GM18907 (cell line): Measurements from ENCODE around the gene EXOC6.
"Not testable (repeated sequence)": the region's sequence is repeated elsewhere in the genome, so short reads cannot be mapped to it uniquely, and the experiment has no call there.

Source experiments
- ATAC-seq: cut with Tn5 transposase; IDR thresholded peaks from one replicate; pipeline ENCODE4 v1.9.1; 2021; ENCODE audit warnings: mild to moderate bottlenecking, moderate library complexity; ENCODE audit not compliant: unreplicated experiment

Gene EXOC6

DNA sequence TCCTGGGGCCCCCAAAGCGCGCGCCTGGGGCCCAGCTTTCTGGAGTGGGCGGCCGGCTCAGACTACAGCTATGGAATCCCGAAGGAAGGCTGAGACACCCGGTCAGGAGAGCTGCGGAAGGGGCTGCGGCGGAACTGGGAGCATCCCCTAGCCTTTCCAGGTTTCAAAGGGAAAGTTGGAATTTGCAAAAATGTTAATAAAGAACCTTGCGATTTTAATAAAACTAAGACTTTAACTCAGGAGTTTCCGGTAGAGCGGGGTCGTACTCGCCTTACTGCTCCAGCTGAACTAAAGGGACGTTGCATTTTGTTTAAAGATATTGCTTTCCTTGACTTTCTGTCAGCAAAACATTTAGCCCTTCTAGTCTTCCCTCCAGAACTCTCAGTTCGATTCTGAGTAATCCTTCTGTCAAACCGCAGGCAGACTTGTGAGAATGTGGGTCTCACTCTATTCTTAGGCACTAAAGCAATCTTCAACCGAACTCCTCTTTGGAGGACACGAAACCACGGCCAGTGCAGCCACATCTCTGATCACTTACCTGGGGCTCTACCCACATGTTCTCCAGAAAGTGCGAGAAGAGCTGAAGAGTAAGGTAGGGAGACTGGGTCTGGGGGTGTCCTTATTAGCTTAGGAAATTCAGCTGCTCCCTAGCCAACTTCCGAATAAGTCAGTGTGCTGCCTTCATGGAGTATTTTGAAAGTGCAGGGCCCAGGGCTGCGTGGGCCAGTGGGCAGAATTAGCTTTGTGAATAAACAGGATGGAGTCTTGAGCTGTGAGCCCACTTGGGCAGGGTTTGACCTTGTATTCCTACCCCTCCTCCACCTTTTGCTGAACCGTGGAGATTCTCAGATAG is 227.3 kb downstream of the EXOC6 start:
- ATAC-seq = no peak

- ATAC-seq = no peak
Measured at GRCh38 chr10:93076871-93077270, 228.6 kb downstream of the EXOC6 start.

DNA sequence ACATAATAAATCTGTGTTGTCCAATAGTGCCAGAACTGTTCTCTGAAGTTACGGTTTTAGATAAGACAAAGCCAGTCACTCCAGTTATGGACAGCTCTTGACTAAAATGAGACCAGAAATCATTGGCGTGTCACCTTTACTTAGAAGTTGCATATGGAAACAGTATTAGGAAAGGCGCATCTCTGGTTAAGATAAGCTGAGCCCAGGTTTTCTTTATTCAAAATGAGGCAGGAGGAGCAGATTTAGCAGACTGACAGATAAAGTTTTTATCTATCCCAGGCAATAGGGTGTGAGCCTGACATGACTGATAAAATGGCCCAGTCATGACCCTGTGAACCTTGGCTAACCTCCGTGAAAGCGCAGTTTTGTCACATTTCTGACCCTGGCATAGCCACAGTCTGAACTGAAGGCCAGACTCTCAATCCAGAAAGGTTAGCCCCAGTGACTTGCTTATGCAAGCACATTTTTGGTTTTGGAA is 229.6 kb downstream of the EXOC6 start:
- ATAC-seq = no peak

GRCh38 chr10:93079663-93080349 is 231.5 kb downstream of the EXOC6 start:
- ATAC-seq = no peak

DNA sequence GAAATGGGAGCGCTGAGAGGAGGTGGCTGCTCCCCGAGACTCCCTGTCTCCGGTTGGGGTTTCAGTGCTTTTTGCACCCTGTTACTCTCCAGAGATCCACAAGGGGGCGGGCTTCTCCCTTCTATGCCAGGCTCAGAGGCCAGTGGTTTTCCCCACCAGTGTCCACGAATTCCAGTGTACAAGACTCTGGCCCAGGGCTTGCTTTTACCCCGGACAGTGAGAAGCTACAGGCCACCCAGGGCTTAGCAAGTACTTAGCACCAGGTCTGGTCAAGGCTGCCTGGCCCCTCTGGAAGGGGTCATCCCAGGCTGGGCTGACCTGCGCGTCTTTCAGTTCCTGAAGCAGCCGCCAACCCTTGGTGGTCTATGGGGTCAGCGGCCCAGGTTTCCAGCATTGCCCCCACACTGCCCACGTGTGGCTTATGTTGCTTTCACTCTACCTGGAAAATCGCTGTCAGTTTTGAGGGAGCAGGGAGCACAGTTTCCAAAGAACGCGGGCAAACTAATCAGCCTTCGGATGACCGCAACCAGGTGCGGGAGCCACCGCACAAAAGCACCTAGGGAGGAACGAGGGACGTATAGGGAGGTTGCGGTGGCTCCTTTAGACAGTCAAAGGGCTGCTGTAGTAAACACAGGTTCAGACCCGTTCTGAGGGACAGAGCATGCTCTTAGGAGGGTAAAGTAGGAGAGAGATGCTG is 232.2 kb downstream of the EXOC6 start:
- ATAC-seq = no peak

DNA sequence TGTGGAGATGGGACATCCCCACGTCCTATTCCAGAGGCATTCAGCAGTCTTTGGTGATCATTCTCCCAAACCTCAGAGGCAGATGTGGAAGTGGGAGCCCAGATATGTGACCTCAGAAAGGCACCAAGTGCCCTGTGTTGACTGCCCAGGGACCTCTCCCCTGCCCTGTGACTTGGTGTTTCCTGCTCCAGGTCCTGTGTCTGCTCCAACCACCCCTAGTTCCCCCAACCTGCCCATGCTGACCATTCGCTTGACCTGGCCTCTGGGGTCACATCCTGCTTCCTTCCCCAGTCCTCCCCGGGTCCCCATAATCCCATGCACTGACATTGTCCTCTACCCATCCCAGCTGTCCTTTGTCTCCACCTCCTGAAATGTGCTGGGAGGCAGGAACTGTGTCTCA is 233.0 kb downstream of the EXOC6 start:
- ATAC-seq = no peak

DNA sequence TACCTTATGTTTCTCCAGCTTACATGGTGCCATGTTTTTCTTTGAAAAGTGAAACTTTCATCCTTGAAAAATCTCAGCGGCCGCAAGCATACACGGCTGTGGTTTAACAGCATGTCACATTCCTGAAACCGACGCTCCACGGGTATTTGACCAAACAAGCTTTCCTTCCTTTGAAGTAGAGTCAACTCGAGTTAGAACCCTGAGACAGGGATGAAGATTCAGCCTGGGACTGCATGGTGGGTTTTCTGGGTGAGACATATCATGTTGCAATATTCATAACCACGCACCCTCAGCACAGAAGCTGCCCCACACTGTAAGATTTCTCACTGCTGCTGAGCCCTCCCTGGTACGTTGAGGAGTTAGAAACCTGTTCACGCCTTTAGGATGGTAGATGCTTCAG is 233.5 kb downstream of the EXOC6 start:
- ATAC-seq = no peak

DNA sequence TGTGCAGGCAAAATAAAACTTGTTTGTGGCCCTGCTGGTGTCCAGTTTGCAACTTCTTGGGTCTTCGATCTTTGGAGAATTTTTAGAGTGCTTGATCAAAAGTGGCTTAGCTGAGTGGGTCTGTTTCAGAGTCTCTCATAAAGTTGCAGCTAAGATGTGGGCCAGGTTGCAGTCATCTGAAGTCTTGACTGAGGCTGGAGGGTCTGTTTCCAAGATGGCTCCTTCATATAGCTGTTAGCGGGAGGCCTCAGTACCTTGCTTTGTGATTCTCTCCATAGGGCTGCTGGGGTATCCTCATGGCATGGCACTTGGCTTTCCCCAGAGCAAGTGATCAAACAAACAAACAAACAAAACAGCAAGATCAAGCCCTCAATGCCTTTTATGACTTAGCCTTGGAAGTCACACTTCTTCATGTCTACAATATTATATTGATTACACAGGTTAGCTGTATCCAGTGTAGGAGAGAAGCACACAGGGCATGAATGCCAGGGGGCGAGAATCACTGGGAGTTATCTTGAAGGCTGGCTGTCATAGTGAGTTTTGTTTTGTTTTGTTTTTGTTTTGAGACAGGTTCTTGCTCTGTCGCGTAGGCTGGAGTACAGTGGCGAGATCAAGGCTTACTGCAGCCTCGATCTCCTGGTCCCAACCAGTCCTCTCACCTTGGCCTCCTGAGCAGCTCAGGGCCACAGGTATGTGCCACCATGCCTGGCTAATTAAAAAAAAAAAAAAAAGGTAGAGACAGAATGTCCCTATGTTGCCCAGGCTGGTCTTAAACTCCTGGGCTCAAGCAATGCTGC is 235.6 kb downstream of the EXOC6 start:
- ATAC-seq = no peak

DNA sequence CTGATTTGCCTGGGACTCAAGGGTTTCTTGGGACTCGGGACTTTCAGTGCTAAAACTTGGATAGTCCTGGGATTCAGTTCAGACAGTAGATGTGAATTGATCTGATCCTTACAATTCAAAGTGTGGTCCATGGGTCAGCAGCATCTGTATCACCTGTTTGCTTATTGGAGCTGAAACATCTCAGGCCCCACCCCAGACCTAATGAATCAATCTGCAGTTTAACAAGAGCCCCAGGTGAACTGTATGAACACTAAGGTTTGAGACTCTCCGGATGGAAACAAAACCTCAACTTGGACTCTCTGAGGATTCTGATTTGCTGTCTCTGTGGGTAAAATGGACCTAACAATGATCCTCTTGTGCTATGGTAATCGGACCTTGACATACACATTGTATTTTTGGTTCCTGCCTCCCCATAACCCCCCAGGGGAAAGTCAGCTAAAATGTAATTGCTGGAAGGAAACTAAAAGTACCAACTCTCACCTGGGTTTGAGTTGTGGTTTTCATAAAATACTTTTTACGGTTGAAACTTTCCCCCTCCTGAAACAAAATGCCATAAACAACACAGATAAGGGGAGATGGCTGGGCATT is 237.0 kb downstream of the EXOC6 start:
- ATAC-seq = no peak

DNA sequence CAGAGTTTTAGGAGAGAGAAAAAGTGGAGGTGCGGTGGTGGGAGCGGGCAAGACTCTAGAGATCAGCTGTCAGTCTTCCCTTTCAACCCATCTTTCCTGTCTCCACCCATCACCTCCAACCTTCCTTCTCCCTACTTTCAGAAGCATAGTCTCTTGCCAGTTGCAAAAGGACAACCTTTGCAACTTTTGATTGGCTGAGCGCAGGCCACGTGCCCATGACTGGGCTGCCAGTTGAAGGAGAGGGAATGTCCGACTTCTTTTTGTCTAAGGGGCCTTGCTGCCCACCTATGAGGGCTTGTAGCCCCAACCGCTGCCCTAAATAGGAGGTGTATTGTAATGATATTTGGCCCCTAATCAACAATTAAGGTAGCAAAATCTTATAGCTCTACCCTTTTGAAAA is 238.0 kb downstream of the EXOC6 start:
- ATAC-seq = no peak

DNA sequence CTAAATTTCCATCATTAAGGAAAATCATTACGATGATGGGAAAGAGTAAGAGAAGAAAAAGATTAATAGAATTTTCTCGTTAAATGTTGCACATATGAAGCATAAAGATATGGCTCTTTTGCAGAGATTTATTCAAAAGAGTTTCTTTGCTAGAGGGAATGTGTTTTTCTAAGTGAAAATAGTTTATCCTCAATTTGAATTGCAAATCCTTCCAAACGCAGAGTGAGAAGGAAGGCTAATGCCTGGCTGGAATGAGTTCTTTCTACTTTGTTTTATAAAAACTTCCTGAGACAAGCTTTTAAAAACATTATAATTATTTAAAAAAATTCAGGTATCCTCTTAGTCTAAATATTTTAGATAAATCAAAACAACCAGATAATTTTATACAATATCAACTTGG is 239.5 kb downstream of the EXOC6 start:
- ATAC-seq = no peak

DNA sequence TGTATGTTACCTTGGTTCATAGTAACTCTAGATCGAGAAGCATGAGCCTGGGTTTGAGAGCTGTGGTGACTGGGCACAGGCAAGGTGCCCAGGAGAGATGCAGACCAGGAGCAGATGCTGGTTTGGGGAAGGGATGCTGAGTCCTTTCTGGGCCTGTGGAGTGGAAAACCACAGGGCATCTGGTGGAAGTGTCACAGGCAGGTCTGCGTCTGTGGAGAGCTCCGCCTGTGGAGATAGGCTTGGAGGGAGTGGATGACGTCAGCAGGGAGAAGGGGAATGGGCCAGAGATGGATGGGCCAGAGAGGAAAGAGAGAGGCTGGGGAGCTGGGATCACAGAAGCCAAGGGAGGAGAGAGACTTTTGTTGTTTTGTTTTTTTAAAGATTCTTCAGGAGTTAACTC is 240.1 kb downstream of the EXOC6 start:
- ATAC-seq = no peak

DNA sequence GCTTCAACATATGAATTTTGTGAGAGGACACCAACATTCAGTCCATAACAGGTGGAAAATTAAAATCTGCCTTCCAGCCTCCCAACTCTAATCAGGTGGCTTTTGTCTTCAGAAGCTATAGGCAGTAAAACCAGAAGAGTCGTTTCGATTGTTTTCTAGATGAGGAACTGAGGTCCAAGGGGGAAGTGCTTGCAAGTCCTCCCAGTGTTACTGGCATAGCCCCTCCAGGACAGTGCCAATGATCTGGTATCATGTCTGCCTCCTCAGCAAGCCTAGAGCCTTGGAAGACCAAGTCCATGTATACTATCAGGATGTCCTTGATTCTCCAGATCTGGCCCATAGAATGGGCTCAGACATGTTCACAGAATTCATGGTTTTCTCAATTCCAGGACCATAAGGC is 242.3 kb downstream of the EXOC6 start:
- ATAC-seq = no peak

GRCh38 chr10:93091960-93092359 is 243.6 kb downstream of the EXOC6 start:
- ATAC-seq = no peak

GRCh38 chr10:93095225-93095624 is 246.9 kb downstream of the EXOC6 start:
- no peak for ATAC-seq

- no peak for ATAC-seq
Measured at GRCh38 chr10:93096901-93097300, 248.6 kb downstream of the EXOC6 start.

DNA sequence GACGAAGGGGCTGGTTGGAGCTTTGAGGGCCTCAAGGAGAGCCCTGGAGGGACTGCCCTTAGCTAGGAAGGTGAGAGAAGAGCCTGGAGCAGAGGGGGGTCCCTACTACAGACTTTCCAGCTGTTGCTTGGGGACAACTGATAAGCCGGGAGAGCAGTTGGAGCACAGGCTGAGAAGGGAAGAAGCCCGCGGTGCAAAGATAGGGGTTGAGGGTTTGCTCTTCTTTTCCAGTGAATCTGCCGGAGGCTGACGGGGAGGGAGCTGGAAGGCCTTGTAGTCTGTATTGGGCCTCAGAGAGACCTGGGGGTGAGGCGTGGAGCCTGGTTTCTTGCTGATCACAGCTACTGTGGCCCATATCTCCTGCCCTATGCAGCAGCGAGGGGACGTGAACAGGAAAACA is 249.1 kb downstream of the EXOC6 start:
- ATAC-seq = no peak

- ATAC-seq = no peak
Measured at GRCh38 chr10:93098816-93099215, 250.5 kb downstream of the EXOC6 start.

DNA sequence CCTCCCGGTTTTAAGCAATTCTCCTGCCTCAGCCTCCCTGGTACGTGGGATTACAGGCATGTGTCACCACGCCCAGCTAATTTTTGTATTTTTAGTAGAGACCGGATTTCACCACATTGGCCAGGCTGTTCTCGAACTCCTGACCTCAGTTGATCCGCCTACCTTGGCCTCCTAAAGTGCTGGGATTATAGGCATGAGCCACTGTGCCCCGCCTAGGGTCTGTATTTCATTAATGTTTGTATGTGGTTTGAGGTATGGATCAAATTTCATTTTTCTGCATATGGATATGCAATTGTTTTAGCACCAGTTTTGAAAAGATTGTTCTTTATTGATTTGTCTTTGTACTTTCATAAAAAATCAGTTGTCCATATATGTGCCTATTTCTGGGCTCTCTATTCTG is 251.3 kb downstream of the EXOC6 start:
- no peak for ATAC-seq

DNA sequence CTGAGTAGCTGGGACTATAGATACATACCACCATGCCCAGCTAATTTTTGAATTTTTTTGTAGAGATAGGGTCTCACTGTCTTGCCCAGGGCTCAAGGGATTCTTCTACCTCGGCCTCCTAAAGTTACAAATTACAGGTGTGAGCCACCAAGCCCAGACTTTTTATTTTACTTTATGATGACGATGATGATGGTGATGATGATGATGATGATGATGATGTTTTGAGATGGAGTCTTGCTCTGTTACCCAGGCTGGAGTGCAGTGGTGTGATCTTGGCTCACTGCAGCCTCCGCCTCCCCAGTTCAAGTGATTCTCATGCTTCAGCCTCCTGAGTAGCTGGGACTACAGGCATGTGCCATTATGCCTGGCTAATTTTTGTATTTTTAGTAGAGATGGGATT is 252.8 kb downstream of the EXOC6 start:
- not testable (repeated sequence) for ATAC-seq

DNA sequence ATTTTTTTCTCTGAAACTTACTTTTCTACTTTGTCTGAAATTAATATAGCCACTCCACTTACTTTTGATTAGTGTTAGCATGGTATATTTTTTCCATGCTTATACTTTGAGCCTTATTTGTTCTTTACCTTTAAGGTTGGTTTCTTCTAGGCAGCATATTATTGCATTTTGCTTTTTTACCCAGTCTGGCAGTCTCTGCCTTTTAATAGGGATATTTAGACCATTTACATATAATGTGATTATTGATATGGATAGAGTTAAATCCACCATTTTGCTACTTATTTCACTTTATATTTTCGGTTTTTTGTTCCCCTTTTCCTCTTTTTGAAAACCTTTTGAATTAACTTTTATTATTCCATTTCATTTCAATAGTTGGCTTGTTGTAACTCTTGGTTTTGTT is 255.6 kb downstream of the EXOC6 start:
- no peak for ATAC-seq
